Ovary (tissue), 9 donors: ENCODE results near the gene TDRD10. TPM values are rescaled to one million over a fixed set of nuclear protein-coding genes. Genes with fewer than 3 reads are reported as not detected.

Experiments
- DNase-seq, 5 donors: peaks; one replicate each; pipeline ENCODE4 v3.0.0-alpha.2; 2019 to 2020
- H3K27ac ChIP-seq, 2 donors: fragments of 200-600 bp; one replicate each; pipeline versions ENCODE4 v1.5.1 to v1.8.0; 2019 to 2022
- H3K27me3 ChIP-seq: fragments of 200-600 bp; one replicate; pipeline ENCODE4 v1.8.0; 2022
- H3K36me3 ChIP-seq: fragments of 200-600 bp; sonication (generic); one replicate; pipeline ENCODE4 v1.5.1; 2019
- H3K4me1 ChIP-seq: one replicate; pipeline ENCODE4 v1.8.1; 2013; ENCODE audit warnings: mild to moderate bottlenecking, moderate library complexity; ENCODE audit not compliant: insufficient read depth
- H3K4me3 ChIP-seq: fragments of 200-600 bp; sonication (generic); one replicate; pipeline ENCODE4 v1.5.1; 2017
- H3K9me3 ChIP-seq, 2 donors: fragments of 200-600 bp in 1 of 2; sonication (generic) in 1 of 2; one replicate each; pipeline versions ENCODE4 v1.5.1 to v1.8.1; 2013 to 2019; ENCODE audit warnings: mild to moderate bottlenecking in 1 of 2, moderate library complexity in 1 of 2
- EP300 ChIP-seq: sonication (generic); formaldehyde crosslinking; IDR thresholded peaks from one replicate; pipeline ENCODE4 v1.6.1; 2017; ENCODE audit warnings: antibody characterized with exemption
- POLR2A ChIP-seq: fragments of 450-650 bp; IDR thresholded peaks from one replicate; pipeline ENCODE4 v1.6.1; 2017; ENCODE audit warnings: antibody characterized with exemption, mild to moderate bottlenecking, moderate library complexity
- WGBS, 3 donors: extraction: QIAGEN DNeasy Blood & Tissue Kit in 1 of 3; methylation state at CpG; one replicate each; pipeline versions ENCODE4 v1.1.5 to v1.1.7; 2013 to 2017; 5-methylcytosine and 5-hydroxymethylcytosine counted together
- intact Hi-C, 4 donors: fragments of 100-400 bp; cut with DNase I; formaldehyde crosslinking; loops; one replicate each; pipeline versions ENCODE4 v1.11.0 to v1.15.1; 2022 to 2023
- polyA plus RNA-seq, 2 donors: library from polyadenylated mRNA; stranded (reverse); fragments of 200-250 nt in 1 of 2; fragments of 350-450 nt in 1 of 2; fragmentation: Illumina TruSeq in 1 of 2; extraction: RNeasy Lipid Tissue Mini Kit (QIAGEN cat#74804) in 1 of 2; gene quantifications; one replicate each; pipeline ENCODE4 v1.2.3, GENCODE V29; 2013 to 2014
- total RNA-seq, 7 donors: library from RNA; depleted of rRNA in 2 of 7; stranded (reverse); fragments of >200 nt in 2 of 7; fragmentation: NEBNext Ultra II Directional in 3 of 7; extraction: Animal tissue kit (Norgen Biotek cat#: 25700) in 3 of 7; gene quantifications; one replicate each; pipeline versions ENCODE4 v1.1.0 to v1.2.4, GENCODE V29; 2016 to 2023
- TF ChIP-seq, protein P1 (sequence below), 3 donors: fragments of 450-650 bp in 2 of 3; fragments of 200-600 bp in 1 of 3; IDR thresholded peaks; one replicate each; pipeline versions ENCODE4 v1.5.1 to v1.8.0; 2016 to 2022; ENCODE audit warnings: antibody characterized with exemption in 3 of 3, mild to moderate bottlenecking in 1 of 3
- donor health status: DM: no; HTN: no; CAD: no; lungs with moderate emphysema.
- donor health status: DM: no; HTN: no; CAD: no.
- donor health status: Bipolar disorder and iron deficiency.
- donor health status: DM: yes; HTN: yes; CAD: no.
- donor health status: DM: no; HTN: no; CAD: no.
- donor health status: DM: yes; HTN: yes; CAD: no.

TDRD10 gene
- total and polyA plus RNA-seq, 9 donors, result 3.1 to 8.7 (median 5.8) TPM

DNA sequence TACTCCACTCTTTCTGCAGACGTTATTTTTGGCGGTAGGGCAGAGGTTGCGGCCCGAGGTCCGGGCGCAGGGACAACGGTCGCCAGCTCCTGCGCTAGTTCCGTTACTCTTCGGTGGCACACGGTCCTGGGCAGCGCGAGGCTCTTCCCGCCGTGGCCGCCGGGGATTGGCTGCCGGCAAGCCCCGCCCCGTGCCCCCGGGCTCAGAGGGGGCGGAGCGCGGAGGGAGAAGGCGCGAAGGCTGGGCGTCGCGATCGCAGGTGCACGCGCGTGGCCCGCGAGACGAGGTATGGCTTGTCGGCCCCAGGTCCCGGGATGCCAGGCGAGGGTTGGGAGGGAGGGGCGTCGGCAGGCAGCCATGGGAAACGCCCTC, 711 bp downstream of the TDRD10 start:
- Histone ChIP-seq H3K9me3 (peaks cover 0 to 5% of the 10 kb centered on the region in 2 donors), H3K36me3 (no peaks in the 10 kb centered on the region), H3K4me1 (peaks cover 5% of the 10 kb centered on the region), H3K27ac (peak overlapping the region in 1 of 2 donors; percentile 37), H3K27me3 (no peaks in the 10 kb centered on the region), H3K4me3 (peak overlapping the region; percentile 46)
- WGBS, 3 donors, result 11 to 18% (median 16%) methylated on average over 40 to 43 of the region's 43 CpGs
- peak; percentile 18 to 49 (median 23) for DNase-seq
- intact Hi-C loops, result no loop called here
- no peak for TF ChIP-seq POLR2A
- TF ChIP-seq, protein P1, sequence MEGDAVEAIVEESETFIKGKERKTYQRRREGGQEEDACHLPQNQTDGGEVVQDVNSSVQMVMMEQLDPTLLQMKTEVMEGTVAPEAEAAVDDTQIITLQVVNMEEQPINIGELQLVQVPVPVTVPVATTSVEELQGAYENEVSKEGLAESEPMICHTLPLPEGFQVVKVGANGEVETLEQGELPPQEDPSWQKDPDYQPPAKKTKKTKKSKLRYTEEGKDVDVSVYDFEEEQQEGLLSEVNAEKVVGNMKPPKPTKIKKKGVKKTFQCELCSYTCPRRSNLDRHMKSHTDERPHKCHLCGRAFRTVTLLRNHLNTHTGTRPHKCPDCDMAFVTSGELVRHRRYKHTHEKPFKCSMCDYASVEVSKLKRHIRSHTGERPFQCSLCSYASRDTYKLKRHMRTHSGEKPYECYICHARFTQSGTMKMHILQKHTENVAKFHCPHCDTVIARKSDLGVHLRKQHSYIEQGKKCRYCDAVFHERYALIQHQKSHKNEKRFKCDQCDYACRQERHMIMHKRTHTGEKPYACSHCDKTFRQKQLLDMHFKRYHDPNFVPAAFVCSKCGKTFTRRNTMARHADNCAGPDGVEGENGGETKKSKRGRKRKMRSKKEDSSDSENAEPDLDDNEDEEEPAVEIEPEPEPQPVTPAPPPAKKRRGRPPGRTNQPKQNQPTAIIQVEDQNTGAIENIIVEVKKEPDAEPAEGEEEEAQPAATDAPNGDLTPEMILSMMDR (IDR thresholded peaks at IDR 0.05), result no peak

DNA sequence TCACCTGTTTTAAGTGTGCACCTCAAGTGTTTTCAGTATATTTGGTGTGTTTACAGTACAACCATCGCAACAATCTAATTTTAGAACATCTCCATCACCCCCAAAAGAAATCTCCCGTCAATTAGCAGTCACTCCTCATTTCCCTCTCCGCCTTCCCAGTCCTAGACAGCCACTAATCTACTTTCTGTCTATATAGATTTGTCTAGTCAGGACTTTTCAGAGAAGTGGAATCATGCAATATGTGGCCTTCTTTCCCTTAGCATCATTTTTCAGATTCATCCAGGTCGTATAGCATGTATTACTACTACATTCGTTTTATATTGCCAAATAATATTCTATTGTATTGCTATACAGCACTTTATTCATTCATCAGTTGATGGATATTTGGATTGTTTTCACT, 1.9 kb downstream of the TDRD10 start:
- Histone ChIP-seq H3K27me3 (no peaks in the 10 kb centered on the region), H3K4me3 (no peak overlapping the region), H3K9me3 (peaks cover 0 to 5% of the 10 kb centered on the region in 2 donors), H3K4me1 (peaks cover 5% of the 10 kb centered on the region), H3K27ac (no peak overlapping the region), H3K36me3 (no peaks in the 10 kb centered on the region)
- TF ChIP-seq EP300 (no peak), POLR2A (no peak)
- TF ChIP-seq, protein P1 (IDR thresholded peaks at IDR 0.05), result no peak
- 72 to 80% (median 78%) methylated on average over 5 of the region's 5 CpGs for WGBS, 3 donors
- DNase-seq, result no peak
- intact Hi-C loops, result no loop called here

DNA sequence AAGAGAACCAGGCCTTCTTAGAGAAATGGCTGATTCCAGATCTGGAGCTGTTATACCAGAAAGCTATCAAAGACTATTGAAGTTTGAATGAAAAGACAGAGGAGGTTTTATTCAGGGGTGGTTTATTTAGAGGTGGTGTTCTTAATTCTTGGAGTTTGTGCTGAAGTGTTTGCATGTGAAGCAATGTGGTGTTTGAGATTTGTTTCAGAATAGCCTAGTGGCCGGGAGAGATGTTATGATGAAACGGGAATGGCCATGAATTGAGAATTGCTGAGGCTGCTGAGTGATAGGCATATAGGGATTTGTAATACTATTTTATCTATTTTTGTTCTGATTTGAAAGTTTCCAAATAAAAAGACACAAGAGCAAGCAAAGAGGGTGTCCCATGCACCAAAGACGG, 10.7 kb downstream of the TDRD10 start:
- Histone ChIP-seq H3K27ac (no peak overlapping the region), H3K4me1 (no peaks in the 10 kb centered on the region), H3K27me3 (no peaks in the 10 kb centered on the region), H3K4me3 (no peak overlapping the region), H3K9me3 (no peaks in the 10 kb centered on the region), H3K36me3 (no peaks in the 10 kb centered on the region)
- no peak for TF ChIP-seq EP300
- TF ChIP-seq POLR2A, result no peak
- TF ChIP-seq, protein P1 (IDR thresholded peaks at IDR 0.05), result no peak
- no peak for DNase-seq
- intact Hi-C loops, result no loop called here
- 76 to 85% (median 85%) methylated on average over 3 of the region's 3 CpGs for WGBS, 3 donors

DNA sequence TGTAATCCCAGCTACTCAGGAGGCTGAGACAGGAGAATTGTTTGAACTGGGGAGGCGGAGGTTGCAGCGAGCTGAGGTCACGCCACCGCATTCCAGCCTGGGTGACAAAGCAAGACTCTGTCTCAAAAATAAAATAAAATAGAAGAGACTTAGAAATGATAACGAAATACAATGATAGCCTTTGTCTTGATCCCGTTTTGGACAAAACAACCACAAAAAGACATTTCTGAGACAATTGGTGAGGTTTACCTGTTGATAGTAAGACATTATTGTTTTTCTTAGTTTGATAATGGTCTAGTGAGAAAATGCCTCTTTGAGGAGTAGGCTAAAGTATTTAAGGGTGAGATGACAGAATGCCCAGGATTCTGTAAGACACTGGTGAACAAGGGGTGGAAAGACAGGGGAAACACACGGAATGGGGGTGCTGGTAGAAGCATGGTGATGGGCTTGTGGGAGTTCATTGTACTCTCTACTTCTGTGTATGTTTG, 12.1 kb downstream of the TDRD10 start:
- Histone ChIP-seq H3K4me3 (no peak overlapping the region), H3K27ac (no peak overlapping the region), H3K9me3 (no peaks in the 10 kb centered on the region), H3K36me3 (no peaks in the 10 kb centered on the region), H3K4me1 (no peaks in the 10 kb centered on the region), H3K27me3 (no peaks in the 10 kb centered on the region)
- DNase-seq, result no peak
- 85 to 89% (median 88%) methylated on average over 7 of the region's 7 CpGs for WGBS, 3 donors
- TF ChIP-seq, protein P1 (IDR thresholded peaks at IDR 0.05), result no peak
- intact Hi-C loops, result no loop called here

DNA sequence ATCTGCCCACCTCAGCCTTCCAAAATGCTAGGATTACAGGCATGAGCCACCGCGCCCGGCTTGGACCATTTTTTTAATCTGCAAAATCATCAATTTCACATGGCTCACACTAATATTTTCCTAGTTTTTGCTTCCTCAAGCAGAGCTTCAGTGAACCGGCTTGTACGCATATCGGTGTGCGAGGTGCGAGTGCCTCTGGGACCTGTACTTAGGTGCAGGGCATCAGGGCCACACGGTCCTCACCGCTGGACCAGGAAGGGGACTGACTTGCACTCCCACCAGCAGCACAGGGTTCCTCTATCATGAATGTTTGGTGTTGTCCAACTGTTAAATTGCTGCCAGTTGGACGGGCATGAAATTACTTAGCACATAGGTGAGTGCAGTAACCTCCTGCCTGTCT, 15.6 kb downstream of the TDRD10 start:
- Histone ChIP-seq H3K27me3 (no peaks in the 10 kb centered on the region), H3K9me3 (no peaks in the 10 kb centered on the region), H3K4me3 (no peak overlapping the region), H3K4me1 (no peaks in the 10 kb centered on the region), H3K36me3 (no peaks in the 10 kb centered on the region), H3K27ac (no peak overlapping the region)
- WGBS, 3 donors, result 91 to 95% (median 94%) methylated on average over 11 of the region's 11 CpGs
- no peak for TF ChIP-seq POLR2A
- TF ChIP-seq, protein P1 (IDR thresholded peaks at IDR 0.05), result no peak
- TF ChIP-seq EP300, result no peak
- DNase-seq, result no peak
- intact Hi-C loops, result no loop called here
